Keratinocyte (primary cell): ENCODE results near the gene RPL39. TPM values are rescaled to one million over a fixed set of nuclear protein-coding genes. Genes with fewer than 3 reads are reported as not detected.

Source experiments
- DNase-seq: peaks from one replicate; pipeline ENCODE4 v3.0.0-alpha.2; 2011; ENCODE audit warnings: low read depth, missing footprints, low spot score
- FAIRE-seq: peaks from 2 replicates; lab custom pipeline; 2011; peaks lifted over from hg19 to GRCh38; lab: Jason Lieb, UNC
- H2AFZ ChIP-seq: 2 replicates; pipeline ENCODE4 v1.6.0; 2012; ENCODE audit warnings: low read length, control low read depth, inconsistent platforms; ENCODE audit not compliant: control insufficient read depth
- H3K27ac ChIP-seq: 2 replicates; pipeline ENCODE4 v1.5.1; 2011; ENCODE audit warnings: low read length; ENCODE audit not compliant: control insufficient read depth, insufficient read depth
- H3K27me3 ChIP-seq: 3 replicates; pipeline ENCODE4 v1.6.0; 2011; ENCODE audit warnings: low read length; ENCODE audit not compliant: control insufficient read depth, insufficient read depth; ENCODE audit errors: extremely low read depth
- H3K36me3 ChIP-seq, 2 experiments: 2 replicates in 1 of 2; 3 replicates in 1 of 2; pipeline ENCODE4 v1.5.1; 2011; ENCODE audit warnings: low read length in 2 of 2, mild to moderate bottlenecking in 1 of 2; ENCODE audit not compliant: control insufficient read depth in 2 of 2, insufficient read depth in 2 of 2; ENCODE audit errors: extremely low read depth in 1 of 2
- H3K4me1 ChIP-seq: 3 replicates; pipeline ENCODE4 v1.5.1; 2011; ENCODE audit warnings: low read length; ENCODE audit not compliant: control insufficient read depth, insufficient read depth; ENCODE audit errors: extremely low read depth
- H3K4me2 ChIP-seq: 3 replicates; pipeline ENCODE4 v1.6.0; 2011; ENCODE audit warnings: low read depth, low read length; ENCODE audit not compliant: control insufficient read depth, insufficient read depth; ENCODE audit errors: extremely low read depth
- H3K4me3 ChIP-seq, 3 experiments: fragments of 200-600 bp in 1 of 3; sonication (generic) in 1 of 3; 2 replicates in 2 of 3; 3 replicates in 1 of 3; pipeline ENCODE4 v1.5.1; 2011 to 2016; ENCODE audit warnings: low read length in 3 of 3, mild to moderate bottlenecking in 3 of 3, control low read depth in 2 of 3, inconsistent platforms in 1 of 3, low read depth in 1 of 3, mixed read lengths in 1 of 3, mixed run types in 1 of 3, moderate library complexity in 1 of 3; ENCODE audit not compliant: control insufficient read depth in 2 of 3, insufficient read depth in 2 of 3; ENCODE audit errors: extremely low read depth in 1 of 3
- H3K79me2 ChIP-seq: 2 replicates; pipeline ENCODE4 v1.6.0; 2012; ENCODE audit warnings: low read length; ENCODE audit not compliant: control insufficient read depth, insufficient read depth
- H3K9ac ChIP-seq: 3 replicates; pipeline ENCODE4 v1.6.0; 2011; ENCODE audit warnings: low read length; ENCODE audit not compliant: control insufficient read depth, insufficient read depth; ENCODE audit errors: extremely low read depth
- H3K9me1 ChIP-seq: 3 replicates; pipeline ENCODE4 v1.6.0; 2011; ENCODE audit warnings: low read length; ENCODE audit not compliant: control insufficient read depth, insufficient read depth; ENCODE audit errors: extremely low read depth
- H3K9me3 ChIP-seq: 2 replicates; pipeline ENCODE4 v1.5.1; 2012; ENCODE audit warnings: low read depth, low read length; ENCODE audit not compliant: control insufficient read depth
- H4K20me1 ChIP-seq: 3 replicates; pipeline ENCODE4 v1.6.0; 2011; ENCODE audit warnings: low read length; ENCODE audit not compliant: control insufficient read depth, insufficient read depth; ENCODE audit errors: extremely low read depth
- EZH2 ChIP-seq: IDR thresholded peaks from one replicate; pipeline ENCODE4 v1.6.1; 2012; ENCODE audit warnings: inconsistent platforms, mild to moderate bottlenecking, low read length, moderate library complexity
- dilution Hi-C: fragments of 300-500 bp; cut with MboI; formaldehyde crosslinking; loops from one replicate; pipeline ENCODE4 v1.7.0; 2020; ENCODE audit warnings: low sequenced_read_pairs; ENCODE audit not compliant: extremely low pct_ligation_motif_present
- polyA plus RNA-seq, 5 experiments: library from polyadenylated mRNA; depleted of rRNA in 3 of 5; stranded (reverse) in 3 of 5; stranded (forward) in 1 of 5; unstranded in 1 of 5; fragments of >200 nt; gene quantifications; 1 replicate in 1 of 5; 2 replicates in 3 of 5; 3 replicates in 1 of 5; pipeline versions ENCODE4 v1.2.1 to v1.2.3, GENCODE V29; 2011 to 2012; ENCODE audit warnings: missing spikeins in 2 of 5, low read depth in 1 of 5, low replicate concordance in 1 of 5
- TF ChIP-seq, protein P1 (sequence below), 3 experiments: IDR thresholded peaks in 1 of 3; conservative IDR thresholded peaks in 1 of 3; optimal IDR thresholded peaks in 1 of 3; 2 replicates in 2 of 3; 3 replicates in 1 of 3; pipeline versions ENCODE3 to v1.5.1; 2011; ENCODE audit warnings: low read length in 3 of 3, mild to moderate bottlenecking in 3 of 3, moderate library complexity in 2 of 3, control low read depth in 1 of 3, inconsistent platforms in 1 of 3; ENCODE audit not compliant: insufficient read depth in 2 of 3; ENCODE audit errors: extremely low read depth in 1 of 3

The RPL39 gene
- polyA plus RNA-seq, 1 donor (not counting 4 experiments of a cell fraction or from before 2014, with no cell fraction given), result 2,842 TPM

DNA sequence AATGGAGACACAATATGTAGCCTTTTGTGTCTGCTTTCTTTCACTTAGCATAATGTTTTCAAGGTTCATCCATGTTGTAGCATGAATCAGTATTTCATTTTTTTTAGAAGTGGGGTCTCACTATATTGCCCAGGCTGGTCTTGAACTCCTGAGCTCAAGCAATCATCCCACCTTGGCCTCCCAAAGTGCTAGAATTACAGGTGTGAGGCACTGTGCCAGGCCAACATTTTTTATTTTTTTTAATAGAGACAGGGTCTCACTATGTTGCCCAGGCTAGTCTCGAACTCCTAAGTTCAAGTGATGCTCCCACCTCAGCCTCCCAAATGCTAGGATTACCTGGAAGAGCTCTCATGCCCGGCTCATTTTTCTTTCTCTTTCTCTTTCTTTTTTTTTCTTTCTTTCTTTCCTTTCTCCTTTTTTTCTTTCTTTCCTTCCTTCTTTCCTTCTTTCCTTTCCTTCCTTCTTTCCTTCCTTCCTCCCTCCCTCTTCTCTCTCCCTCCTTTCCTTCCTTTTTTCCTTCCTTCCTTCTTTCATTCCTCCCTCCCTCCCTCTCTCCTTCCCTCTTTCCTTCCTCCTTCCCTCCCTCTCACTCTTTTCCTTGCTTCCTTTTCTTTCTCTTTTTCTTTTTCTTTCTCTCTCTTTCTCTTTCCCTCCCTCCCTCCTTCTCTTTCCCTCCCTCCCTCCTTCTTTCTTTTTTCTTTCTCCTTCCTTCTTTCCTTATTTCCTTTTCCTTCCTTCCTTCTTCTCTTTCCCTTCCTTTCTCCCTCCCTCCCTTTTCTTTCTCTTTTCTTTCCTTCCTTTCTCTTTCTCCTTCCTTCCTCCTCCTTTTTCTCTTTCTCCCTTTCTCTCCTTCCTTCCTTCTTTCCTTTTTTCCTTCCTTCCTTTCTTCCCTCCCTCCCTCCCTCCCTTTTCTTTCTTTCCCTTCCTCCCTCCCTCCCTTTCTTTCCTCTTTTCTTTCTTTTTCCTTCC is 10.1 kb upstream of the RPL39 start:
- Histone ChIP-seq H2AFZ (no peak overlapping the region), H3K4me1 (no peaks in the 10 kb centered on the region), H3K9me1 (no peaks in the 10 kb centered on the region), H3K27me3 (no peaks in the 10 kb centered on the region), H3K4me2 (no peak overlapping the region), H3K79me2 (no peaks in the 10 kb centered on the region), H3K9ac (no peak overlapping the region), H3K36me3 (no peaks in the 10 kb centered on the region), H3K9me3 (no peaks in the 10 kb centered on the region), H3K4me3 (no peak overlapping the region), H4K20me1 (no peaks in the 10 kb centered on the region), H3K27ac (no peak overlapping the region)
- DNase-seq (no peak), FAIRE-seq (no peak)
- TF ChIP-seq, protein P1, sequence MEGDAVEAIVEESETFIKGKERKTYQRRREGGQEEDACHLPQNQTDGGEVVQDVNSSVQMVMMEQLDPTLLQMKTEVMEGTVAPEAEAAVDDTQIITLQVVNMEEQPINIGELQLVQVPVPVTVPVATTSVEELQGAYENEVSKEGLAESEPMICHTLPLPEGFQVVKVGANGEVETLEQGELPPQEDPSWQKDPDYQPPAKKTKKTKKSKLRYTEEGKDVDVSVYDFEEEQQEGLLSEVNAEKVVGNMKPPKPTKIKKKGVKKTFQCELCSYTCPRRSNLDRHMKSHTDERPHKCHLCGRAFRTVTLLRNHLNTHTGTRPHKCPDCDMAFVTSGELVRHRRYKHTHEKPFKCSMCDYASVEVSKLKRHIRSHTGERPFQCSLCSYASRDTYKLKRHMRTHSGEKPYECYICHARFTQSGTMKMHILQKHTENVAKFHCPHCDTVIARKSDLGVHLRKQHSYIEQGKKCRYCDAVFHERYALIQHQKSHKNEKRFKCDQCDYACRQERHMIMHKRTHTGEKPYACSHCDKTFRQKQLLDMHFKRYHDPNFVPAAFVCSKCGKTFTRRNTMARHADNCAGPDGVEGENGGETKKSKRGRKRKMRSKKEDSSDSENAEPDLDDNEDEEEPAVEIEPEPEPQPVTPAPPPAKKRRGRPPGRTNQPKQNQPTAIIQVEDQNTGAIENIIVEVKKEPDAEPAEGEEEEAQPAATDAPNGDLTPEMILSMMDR (optimal IDR thresholded peaks at IDR 0.05 in 1 of 3, IDR thresholded peaks at IDR 0.05 in 1 of 3, conservative IDR thresholded peaks at IDR 0.05 in 1 of 3; ENCODE audit: extremely low read depth in 1 of 3, insufficient read depth in 2 of 3, low read length in 3 of 3), result no peak
- TF ChIP-seq EZH2, result no peak
- dilution Hi-C loops, result no loop called here

DNA sequence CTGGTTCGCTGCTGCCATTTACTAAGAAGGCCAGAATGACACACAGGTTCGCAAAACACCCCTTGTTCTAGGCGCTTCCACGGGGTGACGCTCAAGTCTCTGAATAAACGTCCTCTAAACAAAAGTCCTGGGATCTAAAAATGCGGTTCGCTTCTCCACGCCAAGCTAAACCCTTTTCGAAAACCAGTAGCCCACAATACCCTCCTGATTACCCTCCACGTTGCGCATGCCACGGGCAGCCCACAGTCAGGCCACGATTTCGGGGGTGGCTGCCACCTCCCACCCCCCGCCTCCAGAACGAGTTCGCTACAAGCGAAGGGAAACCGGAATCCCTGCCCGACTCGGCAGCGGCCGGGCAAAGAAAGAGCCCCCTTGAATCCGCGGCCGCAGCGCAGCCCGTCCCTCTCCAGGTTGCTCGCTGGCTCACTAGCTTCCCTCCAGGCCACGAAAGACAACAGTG is 423 bp downstream of the RPL39 start:
- H3K4me3 ChIP-seq, result peak overlapping the region; percentile 68 to 80 (median 74)
- peak overlapping the region; percentile 83 for H3K9ac ChIP-seq
- H3K36me3 ChIP-seq, result peaks cover 1 to 11% of the 10 kb centered on the region in 2 experiments
- no peak overlapping the region for H2AFZ ChIP-seq
- TF ChIP-seq EZH2, result no peak
- TF ChIP-seq, protein P1 (optimal IDR thresholded peaks at IDR 0.05 in 1 of 3, IDR thresholded peaks at IDR 0.05 in 1 of 3, conservative IDR thresholded peaks at IDR 0.05 in 1 of 3; ENCODE audit: extremely low read depth in 1 of 3, insufficient read depth in 2 of 3, low read length in 3 of 3), result no peak
- H3K9me1 ChIP-seq, result no peaks in the 10 kb centered on the region
- peak overlapping the region; percentile 71 for H3K4me2 ChIP-seq
- no peaks in the 10 kb centered on the region for H3K9me3 ChIP-seq
- DNase-seq (no peak), FAIRE-seq (no peak)
- dilution Hi-C loops, result no loop called here
- peaks cover 9% of the 10 kb centered on the region for H3K4me1 ChIP-seq
- no peaks in the 10 kb centered on the region for H3K27me3 ChIP-seq
- peaks cover 17% of the 10 kb centered on the region for H4K20me1 ChIP-seq
- H3K27ac ChIP-seq, result peak overlapping the region; percentile 83
- peaks cover 48% of the 10 kb centered on the region for H3K79me2 ChIP-seq
